Panc1 (cell line): ENCODE results near the gene APOB. TPM values are rescaled to one million over a fixed set of nuclear protein-coding genes. Genes with fewer than 3 reads are reported as not detected.
"Not testable (repeated sequence)": the region's sequence is repeated elsewhere in the genome, so short reads cannot be mapped to it uniquely, and the experiment has no call there.

ENCODE experiments used
- ATAC-seq: fragments of 200-7000 bp; cut with Tn5 transposase; 2 replicates; pipeline ENCODE4 v1.9.1; 2020; ENCODE audit warnings: mild to moderate bottlenecking, moderate library complexity
- BruUV-seq: library from RNA; stranded (reverse); fragments of 400-500 nt; replicated peaks from 2 replicates; lab custom pipeline; 2021; lab: Mats Ljungman, UMichigan
- CTCF ChIA-PET: fragments of 300-600 bp; sonication (Branson Sonifier 250); formaldehyde crosslinking; loops from one replicate; lab custom pipeline; 2022; ENCODE audit warnings: antibody characterized with exemption; lab: Charles Lee
- POLR2A ChIA-PET: fragments of 300-600 bp; sonication (Branson Sonifier 250); formaldehyde crosslinking; loops from one replicate; lab custom pipeline; 2022; ENCODE audit warnings: antibody characterized with exemption; lab: Charles Lee
- DNase-seq: peaks from one replicate; pipeline ENCODE4 v3.0.0-alpha.2; 2010; ENCODE audit warnings: low read depth, low spot score
- H3K27ac ChIP-seq: 2 replicates; pipeline ENCODE4 v1.5.1; 2011; ENCODE audit warnings: mild to moderate bottlenecking, low read length, inconsistent platforms
- H3K27me3 ChIP-seq: fragments of 200-500 bp; sonication (Bioruptor generic); 2 replicates; pipeline ENCODE4 v1.6.0; 2014; ENCODE audit warnings: low read length, inconsistent platforms; ENCODE audit not compliant: control insufficient read depth, insufficient read depth
- H3K36me3 ChIP-seq: fragments of 200-500 bp; sonication (Bioruptor generic); 2 replicates; pipeline ENCODE4 v1.5.1; 2014; ENCODE audit warnings: inconsistent platforms, mild to moderate bottlenecking, low read length, moderate library complexity; ENCODE audit not compliant: control insufficient read depth, insufficient read depth
- H3K4me1 ChIP-seq: 2 replicates; pipeline ENCODE4 v1.5.1; 2011; ENCODE audit warnings: inconsistent platforms, mild to moderate bottlenecking, low read length, moderate library complexity; ENCODE audit not compliant: control insufficient read depth, insufficient read depth
- H3K4me3 ChIP-seq, 2 experiments: 2 replicates each; pipeline ENCODE4 v1.5.1; 2011 to 2012; ENCODE audit warnings: low read depth in 2 of 2, low read length in 2 of 2, mild to moderate bottlenecking in 2 of 2, inconsistent platforms in 1 of 2, moderate library complexity in 1 of 2
- H3K9me3 ChIP-seq: fragments of 200-500 bp; sonication (Bioruptor generic); 2 replicates; pipeline ENCODE4 v1.5.1; 2014; ENCODE audit warnings: low read depth, mild to moderate bottlenecking, inconsistent platforms, low read length, moderate library complexity; ENCODE audit not compliant: control insufficient read depth, insufficient read depth
- CTCF ChIP-seq: fragments of 450-650 bp; IDR thresholded peaks from 2 replicates; pipeline ENCODE4 v1.5.1; 2017; ENCODE audit warnings: mild to moderate bottlenecking
- POLR2AphosphoS5 ChIP-seq: IDR thresholded peaks from 2 replicates; pipeline ENCODE4 v1.6.1; 2012; ENCODE audit warnings: mild to moderate bottlenecking, low read depth, low read length, moderate library complexity
- SIN3A ChIP-seq: IDR thresholded peaks from 2 replicates; pipeline ENCODE4 v1.6.1; 2012; ENCODE audit warnings: low read depth, mild to moderate bottlenecking, low read length, moderate library complexity, borderline replicate concordance; ENCODE audit not compliant: insufficient read depth
- TCF7L2 ChIP-seq: IDR thresholded peaks from 2 replicates; pipeline ENCODE4 v1.6.1; 2011; ENCODE audit warnings: mild to moderate bottlenecking, low read depth, low read length, inconsistent platforms
- in situ Hi-C: cut with HindIII; loops from 2 replicates; pipeline ENCODE4 v1.10.0; 2016; ENCODE audit warnings: low sequenced_read_pairs, low pct_unique_long_range_greater_than_20kb
- intact Hi-C: fragments of 100-400 bp; cut with micrococcal nuclease; formaldehyde crosslinking; loops from one replicate; pipeline ENCODE4 v1.10.0; 2022; ENCODE audit not compliant: unreplicated experiment
- total RNA-seq: library from RNA; stranded (reverse); gene quantifications from one replicate; pipeline ENCODE4 v1.2.1, GENCODE V29; 2021; ENCODE audit not compliant: unreplicated experiment
- TF ChIP-seq, protein P1 (sequence below), 2 experiments: IDR thresholded peaks; 2 replicates each; pipeline ENCODE4 v1.6.1; 2011 to 2012; ENCODE audit warnings: low read depth in 2 of 2, control low read depth in 1 of 2, low read length in 1 of 2, mild to moderate bottlenecking in 1 of 2, moderate library complexity in 1 of 2; ENCODE audit not compliant: insufficient read depth in 1 of 2

APOB gene
- total RNA-seq, 1 experiment from 2014 or later = 1.2 TPM

GRCh38 chr2:21030983-21031968, 12.6 kb downstream of the APOB start:
- no TSS peak for BruUV-seq
- Histone ChIP-seq H3K27me3 (0 out of 2 replicates have a peak, but pooled peaks cover 6% of the 10 kb centered on the region), H3K36me3 (no peaks in the 10 kb centered on the region), H3K27ac (no peak overlapping the region), H3K9me3 (no peaks in the 10 kb centered on the region), H3K4me3 (no peak overlapping the region), H3K4me1 (no peaks in the 10 kb centered on the region)
- ChIA-PET POLR2A (no interaction called here), CTCF (no interaction called here)
- ATAC-seq = no peak
- no peak for DNase-seq
- TF ChIP-seq TCF7L2 (no peak), CTCF (no peak), SIN3A (no peak), POLR2AphosphoS5 (no peak)
- TF ChIP-seq, protein P1, sequence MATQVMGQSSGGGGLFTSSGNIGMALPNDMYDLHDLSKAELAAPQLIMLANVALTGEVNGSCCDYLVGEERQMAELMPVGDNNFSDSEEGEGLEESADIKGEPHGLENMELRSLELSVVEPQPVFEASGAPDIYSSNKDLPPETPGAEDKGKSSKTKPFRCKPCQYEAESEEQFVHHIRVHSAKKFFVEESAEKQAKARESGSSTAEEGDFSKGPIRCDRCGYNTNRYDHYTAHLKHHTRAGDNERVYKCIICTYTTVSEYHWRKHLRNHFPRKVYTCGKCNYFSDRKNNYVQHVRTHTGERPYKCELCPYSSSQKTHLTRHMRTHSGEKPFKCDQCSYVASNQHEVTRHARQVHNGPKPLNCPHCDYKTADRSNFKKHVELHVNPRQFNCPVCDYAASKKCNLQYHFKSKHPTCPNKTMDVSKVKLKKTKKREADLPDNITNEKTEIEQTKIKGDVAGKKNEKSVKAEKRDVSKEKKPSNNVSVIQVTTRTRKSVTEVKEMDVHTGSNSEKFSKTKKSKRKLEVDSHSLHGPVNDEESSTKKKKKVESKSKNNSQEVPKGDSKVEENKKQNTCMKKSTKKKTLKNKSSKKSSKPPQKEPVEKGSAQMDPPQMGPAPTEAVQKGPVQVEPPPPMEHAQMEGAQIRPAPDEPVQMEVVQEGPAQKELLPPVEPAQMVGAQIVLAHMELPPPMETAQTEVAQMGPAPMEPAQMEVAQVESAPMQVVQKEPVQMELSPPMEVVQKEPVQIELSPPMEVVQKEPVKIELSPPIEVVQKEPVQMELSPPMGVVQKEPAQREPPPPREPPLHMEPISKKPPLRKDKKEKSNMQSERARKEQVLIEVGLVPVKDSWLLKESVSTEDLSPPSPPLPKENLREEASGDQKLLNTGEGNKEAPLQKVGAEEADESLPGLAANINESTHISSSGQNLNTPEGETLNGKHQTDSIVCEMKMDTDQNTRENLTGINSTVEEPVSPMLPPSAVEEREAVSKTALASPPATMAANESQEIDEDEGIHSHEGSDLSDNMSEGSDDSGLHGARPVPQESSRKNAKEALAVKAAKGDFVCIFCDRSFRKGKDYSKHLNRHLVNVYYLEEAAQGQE (IDR thresholded peaks at IDR 0.05; ENCODE audit: insufficient read depth in 1 of 2, low read depth in 2 of 2, low read length in 1 of 2) = no peak
- intact Hi-C loops (no loop called here), in situ Hi-C loops (no loop called here)

GRCh38 chr2:21029519-21029918, 14.4 kb downstream of the APOB start:
- Histone ChIP-seq H3K4me3 (no peak overlapping the region), H3K27me3 (0 out of 2 replicates have a peak, but pooled peaks cover 6% of the 10 kb centered on the region), H3K36me3 (no peaks in the 10 kb centered on the region), H3K9me3 (no peaks in the 10 kb centered on the region), H3K27ac (no peak overlapping the region), H3K4me1 (no peaks in the 10 kb centered on the region)
- CTCF ChIA-PET = no interaction called here
- no TSS peak for BruUV-seq
- DNase-seq = no peak
- POLR2A ChIA-PET = no interaction called here
- intact Hi-C loops = loop anchor here (5.0 to 10.0 kb wide), 2 partner anchors 245 to 367 kb away; no protein-coding TSS in a partner anchor
- in situ Hi-C loops = no loop called here
- TF ChIP-seq SIN3A (no peak), CTCF (no peak), POLR2AphosphoS5 (no peak), TCF7L2 (no peak)
- TF ChIP-seq, protein P1 (IDR thresholded peaks at IDR 0.05; ENCODE audit: insufficient read depth in 1 of 2, low read depth in 2 of 2, low read length in 1 of 2) = no peak
- no peak for ATAC-seq

DNA sequence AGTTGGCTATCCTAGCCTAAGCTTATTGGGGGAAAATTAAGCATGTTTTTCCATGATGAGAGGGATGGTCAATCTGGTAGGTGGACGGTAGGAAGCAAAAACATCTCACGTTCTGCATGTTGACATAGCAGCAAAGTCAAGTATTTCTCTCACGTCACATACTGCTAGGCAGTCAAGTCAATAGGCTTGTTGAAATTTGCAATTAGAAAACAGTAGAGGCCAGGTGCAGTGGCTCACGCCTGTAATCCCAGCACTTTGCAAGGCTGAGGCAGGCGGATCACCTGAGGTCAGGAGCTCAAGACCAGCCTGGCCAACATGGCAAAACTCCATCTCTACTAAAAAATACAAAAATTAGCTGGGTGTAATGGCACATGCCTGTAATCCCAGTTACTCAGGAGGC, 14.9 kb downstream of the APOB start:
- ATAC-seq, DNase-seq, H3K9me3 ChIP-seq, H3K27me3 ChIP-seq, in situ Hi-C loops, H3K4me3 ChIP-seq, H3K27ac ChIP-seq, BruUV-seq, CTCF ChIA-PET, H3K36me3 ChIP-seq, H3K4me1 ChIP-seq: not testable (repeated sequence)
- POLR2A ChIA-PET = interaction anchor here (0.6 kb wide), 1 partner anchor 12 kb away, joined by 3 read pairs; no protein-coding TSS in a partner anchor
- intact Hi-C loops = loop anchor here (5.0 to 10.0 kb wide), 2 partner anchors 244 to 367 kb away; no protein-coding TSS in a partner anchor
